ENCODE results near the gene UVSSA. TPM values are rescaled to one million over a fixed set of nuclear protein-coding genes. Genes with fewer than 3 reads are reported as not detected.

Gene UVSSA
- total RNA-seq, 1 donor from 2014 or later, result 22.1 TPM

DNA sequence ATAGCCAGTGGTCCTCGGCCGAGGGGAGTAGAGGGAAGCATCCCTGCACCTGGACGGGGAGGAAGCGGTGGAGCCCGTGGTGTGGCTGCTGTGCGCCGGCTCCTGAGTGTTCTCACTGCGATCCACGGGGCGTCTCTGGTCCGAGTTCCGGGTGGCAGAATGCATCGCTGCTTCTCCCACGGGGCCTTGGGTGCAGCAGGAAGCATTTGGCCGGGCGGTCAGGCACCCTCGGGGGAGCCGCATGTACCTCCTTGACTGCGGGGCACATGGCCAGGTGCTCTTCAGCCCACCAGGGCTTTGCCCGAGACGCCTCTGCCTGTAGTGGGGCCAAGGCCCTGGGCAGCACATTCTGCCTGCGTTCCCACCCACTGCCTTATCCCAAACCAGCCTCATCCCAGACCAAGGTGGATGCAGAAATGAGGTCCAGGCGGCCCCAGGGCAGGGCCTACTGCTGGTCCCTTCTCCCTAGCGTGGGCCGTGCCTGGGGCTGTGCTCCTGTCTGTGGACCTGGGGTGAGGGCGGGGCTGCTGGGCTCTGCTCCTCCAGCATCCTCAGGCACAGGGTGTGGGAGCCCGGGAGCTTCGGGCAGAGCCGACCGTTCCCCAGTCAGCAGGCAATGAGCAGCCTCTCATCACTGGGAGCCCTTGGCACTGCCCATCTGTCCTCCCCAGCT lies 31.7 kb downstream of the UVSSA start:
- no peaks in the 10 kb centered on the region for H3K36me3 Mint-ChIP-seq (ENCODE audit: low read depth, unreplicated experiment)
- no peak for DNase-seq (ENCODE audit: low spot score)
- H3K4me3 Mint-ChIP-seq (ENCODE audit: unreplicated experiment), result no peak overlapping the region
- no peaks in the 10 kb centered on the region for H3K9me3 Mint-ChIP-seq (ENCODE audit: unreplicated experiment)
- no peaks in the 10 kb centered on the region for H3K27me3 Mint-ChIP-seq (ENCODE audit: unreplicated experiment)
- H3K4me1 Mint-ChIP-seq (ENCODE audit: unreplicated experiment), result no peaks in the 10 kb centered on the region
- TF ChIP-seq, protein P1, sequence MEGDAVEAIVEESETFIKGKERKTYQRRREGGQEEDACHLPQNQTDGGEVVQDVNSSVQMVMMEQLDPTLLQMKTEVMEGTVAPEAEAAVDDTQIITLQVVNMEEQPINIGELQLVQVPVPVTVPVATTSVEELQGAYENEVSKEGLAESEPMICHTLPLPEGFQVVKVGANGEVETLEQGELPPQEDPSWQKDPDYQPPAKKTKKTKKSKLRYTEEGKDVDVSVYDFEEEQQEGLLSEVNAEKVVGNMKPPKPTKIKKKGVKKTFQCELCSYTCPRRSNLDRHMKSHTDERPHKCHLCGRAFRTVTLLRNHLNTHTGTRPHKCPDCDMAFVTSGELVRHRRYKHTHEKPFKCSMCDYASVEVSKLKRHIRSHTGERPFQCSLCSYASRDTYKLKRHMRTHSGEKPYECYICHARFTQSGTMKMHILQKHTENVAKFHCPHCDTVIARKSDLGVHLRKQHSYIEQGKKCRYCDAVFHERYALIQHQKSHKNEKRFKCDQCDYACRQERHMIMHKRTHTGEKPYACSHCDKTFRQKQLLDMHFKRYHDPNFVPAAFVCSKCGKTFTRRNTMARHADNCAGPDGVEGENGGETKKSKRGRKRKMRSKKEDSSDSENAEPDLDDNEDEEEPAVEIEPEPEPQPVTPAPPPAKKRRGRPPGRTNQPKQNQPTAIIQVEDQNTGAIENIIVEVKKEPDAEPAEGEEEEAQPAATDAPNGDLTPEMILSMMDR (IDR thresholded peaks at IDR 0.05; ENCODE audit: unreplicated experiment), result no peak
- H3K27ac Mint-ChIP-seq (ENCODE audit: unreplicated experiment), result no peak overlapping the region

DNA sequence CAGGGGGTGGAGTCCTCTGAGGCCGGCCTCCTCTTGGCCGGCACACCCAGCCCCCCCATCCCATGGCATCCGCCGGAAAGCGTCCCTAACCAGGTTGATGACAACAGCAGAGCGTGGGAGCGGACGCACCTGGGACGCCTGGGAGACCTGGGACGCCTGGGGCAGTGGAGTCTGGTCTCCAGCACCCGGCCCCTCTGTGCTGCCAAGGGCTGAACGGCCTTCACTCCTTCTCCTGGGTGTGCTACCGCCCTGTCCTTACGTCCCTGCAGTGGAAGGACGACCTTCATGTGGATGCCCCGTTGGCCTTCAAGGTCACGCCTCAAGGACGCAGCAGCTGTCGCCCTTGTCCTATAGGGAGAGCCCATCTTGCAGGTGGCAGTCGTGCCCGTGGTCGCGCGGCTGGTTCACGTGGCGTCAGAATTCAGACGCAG lies 32.4 kb downstream of the UVSSA start:
- no peak overlapping the region for H3K27ac Mint-ChIP-seq (ENCODE audit: unreplicated experiment)
- DNase-seq (ENCODE audit: low spot score), result no peak
- no peaks in the 10 kb centered on the region for H3K4me1 Mint-ChIP-seq (ENCODE audit: unreplicated experiment)
- H3K9me3 Mint-ChIP-seq (ENCODE audit: unreplicated experiment), result no peaks in the 10 kb centered on the region
- no peak overlapping the region for H3K4me3 Mint-ChIP-seq (ENCODE audit: unreplicated experiment)
- H3K27me3 Mint-ChIP-seq (ENCODE audit: unreplicated experiment), result no peaks in the 10 kb centered on the region
- TF ChIP-seq, protein P1 (IDR thresholded peaks at IDR 0.05; ENCODE audit: unreplicated experiment), result no peak
- H3K36me3 Mint-ChIP-seq (ENCODE audit: low read depth, unreplicated experiment), result no peaks in the 10 kb centered on the region

DNA sequence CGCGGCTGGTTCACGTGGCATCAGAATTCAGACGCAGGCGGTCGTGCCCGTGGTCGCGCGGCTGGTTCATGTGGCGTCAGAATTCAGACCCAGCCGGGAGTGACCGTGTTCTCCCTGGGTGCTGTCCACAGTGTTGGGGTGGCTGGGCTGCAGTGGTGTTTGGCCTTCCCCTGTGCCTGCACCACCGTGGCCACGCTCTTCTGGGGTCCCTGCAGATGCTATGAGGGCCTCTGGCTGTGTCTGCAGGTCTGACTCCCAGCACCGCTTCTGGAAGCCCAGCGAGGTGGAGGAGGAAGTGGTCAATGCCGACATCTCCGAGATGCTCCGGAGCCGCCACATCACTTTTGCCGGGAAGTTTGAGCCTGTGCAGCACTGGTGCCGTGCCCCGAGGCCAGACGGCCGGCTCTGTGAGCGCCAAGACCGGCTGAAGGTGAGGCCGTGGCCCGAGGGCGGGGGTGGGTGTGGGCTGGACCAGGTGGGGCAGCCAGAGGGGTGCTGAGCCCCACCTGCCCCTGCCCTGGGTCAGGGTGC lies 32.9 kb downstream of the UVSSA start:
- DNase-seq (ENCODE audit: low spot score), result no peak
- Mint-ChIP-seq H3K4me3 (ENCODE audit: unreplicated experiment) (no peak overlapping the region), H3K4me1 (ENCODE audit: unreplicated experiment) (no peaks in the 10 kb centered on the region), H3K9me3 (ENCODE audit: unreplicated experiment) (no peaks in the 10 kb centered on the region), H3K36me3 (ENCODE audit: low read depth, unreplicated experiment) (no peaks in the 10 kb centered on the region), H3K27me3 (ENCODE audit: unreplicated experiment) (no peaks in the 10 kb centered on the region), H3K27ac (ENCODE audit: unreplicated experiment) (no peak overlapping the region)
- TF ChIP-seq, protein P1 (IDR thresholded peaks at IDR 0.05; ENCODE audit: unreplicated experiment), result no peak

DNA sequence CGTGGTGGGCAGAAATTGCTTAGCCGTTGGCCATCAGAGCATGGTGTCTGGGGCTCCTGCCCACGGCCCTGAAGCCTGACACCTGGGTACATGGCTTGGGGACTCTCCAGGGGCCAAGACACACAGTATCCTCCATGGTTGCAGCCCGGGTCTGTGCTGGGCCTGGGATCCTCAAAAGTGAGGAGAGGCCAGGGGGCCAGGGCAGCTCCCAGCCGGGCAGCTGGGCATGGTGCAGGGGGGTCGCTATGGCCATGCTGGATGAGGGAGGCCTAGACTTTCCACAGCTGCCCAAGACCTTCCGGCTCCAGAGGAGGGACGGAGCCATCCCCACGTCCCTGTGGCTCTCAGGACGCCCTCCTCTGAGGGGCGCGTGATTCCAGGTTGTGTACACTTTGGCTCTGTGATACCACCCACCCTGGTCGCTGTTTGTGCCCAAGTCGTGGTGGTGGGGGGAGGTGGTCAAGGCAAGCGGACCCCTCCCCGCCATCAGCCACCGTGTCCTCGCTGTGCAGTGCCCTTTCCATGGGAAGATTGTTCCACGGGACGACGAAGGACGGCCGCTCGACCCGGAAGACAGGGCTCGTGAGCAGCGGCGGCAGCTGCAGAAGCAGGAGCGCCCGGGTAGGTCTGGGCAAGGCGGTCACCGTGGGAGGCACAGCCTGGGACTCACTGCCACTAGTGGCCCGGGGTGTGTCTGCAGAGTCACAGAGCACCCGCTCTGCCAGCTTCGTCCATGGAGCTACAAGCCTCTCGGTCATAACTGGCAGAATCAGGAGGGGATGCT lies 33.6 kb downstream of the UVSSA start:
- no peak overlapping the region for H3K27ac Mint-ChIP-seq (ENCODE audit: unreplicated experiment)
- no peak for DNase-seq (ENCODE audit: low spot score)
- TF ChIP-seq, protein P1 (IDR thresholded peaks at IDR 0.05; ENCODE audit: unreplicated experiment), result no peak
- no peak overlapping the region for H3K4me3 Mint-ChIP-seq (ENCODE audit: unreplicated experiment)
- H3K9me3 Mint-ChIP-seq (ENCODE audit: unreplicated experiment), result no peaks in the 10 kb centered on the region
- no peaks in the 10 kb centered on the region for H3K36me3 Mint-ChIP-seq (ENCODE audit: low read depth, unreplicated experiment)
- H3K27me3 Mint-ChIP-seq (ENCODE audit: unreplicated experiment), result no peaks in the 10 kb centered on the region
- H3K4me1 Mint-ChIP-seq (ENCODE audit: unreplicated experiment), result no peaks in the 10 kb centered on the region

DNA sequence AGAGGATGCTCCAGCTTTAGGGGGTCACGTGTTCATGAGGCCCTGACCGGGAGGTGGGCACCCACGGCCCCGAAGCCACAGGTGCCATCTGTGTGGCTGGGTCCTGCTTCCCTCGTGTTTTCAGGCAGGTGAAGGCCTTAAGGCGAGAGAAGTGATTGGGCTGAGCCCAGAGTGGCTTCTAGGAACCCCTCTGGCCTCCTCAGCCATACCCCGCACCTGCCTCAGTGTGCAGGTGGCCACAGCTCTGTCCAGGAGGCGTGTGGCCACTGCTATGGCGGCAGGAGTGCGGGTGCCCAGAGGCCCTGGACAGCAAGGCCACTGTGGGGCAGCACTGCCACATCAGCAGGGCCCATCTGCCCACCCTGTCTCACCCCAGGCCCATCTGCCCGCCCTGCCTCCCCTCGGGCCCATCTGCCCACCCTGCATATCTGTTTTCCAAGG lies 34.2 kb downstream of the UVSSA start:
- TF ChIP-seq, protein P1 (IDR thresholded peaks at IDR 0.05; ENCODE audit: unreplicated experiment), result no peak
- no peaks in the 10 kb centered on the region for H3K36me3 Mint-ChIP-seq (ENCODE audit: low read depth, unreplicated experiment)
- no peaks in the 10 kb centered on the region for H3K9me3 Mint-ChIP-seq (ENCODE audit: unreplicated experiment)
- H3K27ac Mint-ChIP-seq (ENCODE audit: unreplicated experiment), result no peak overlapping the region
- H3K4me1 Mint-ChIP-seq (ENCODE audit: unreplicated experiment), result no peaks in the 10 kb centered on the region
- DNase-seq (ENCODE audit: low spot score), result no peak
- H3K27me3 Mint-ChIP-seq (ENCODE audit: unreplicated experiment), result no peaks in the 10 kb centered on the region
- no peak overlapping the region for H3K4me3 Mint-ChIP-seq (ENCODE audit: unreplicated experiment)

Measured in endothelial cell (in vitro differentiated cells).